CD1c-positive myeloid dendritic cell (primary cell): ENCODE results near the gene NEDD9.
A peak's percentile ranks its signal among the peaks of the same experiment; 100 is the strongest.

Experiments used
- DNase-seq: peaks from one replicate; pipeline ENCODE4 v3.0.0-alpha.2; 2016; ENCODE audit errors: extremely low spot score

NEDD9 gene

GRCh38 chr6:11202513-11203305 lies 29.8 kb downstream of the NEDD9 start:
- DNase-seq, result no peak

- DNase-seq, result no peak
Observed at GRCh38 chr6:11201772-11202512, 30.5 kb downstream of the NEDD9 start.

- DNase-seq, result no peak
Observed at GRCh38 chr6:11201015-11201414, 31.5 kb downstream of the NEDD9 start.

GRCh38 chr6:11200356-11200755 lies 32.1 kb downstream of the NEDD9 start:
- DNase-seq, result no peak

- DNase-seq, result peak; percentile 18
Observed at GRCh38 chr6:11198663-11199603, 33.5 kb downstream of the NEDD9 start.

GRCh38 chr6:11197850-11198249 lies 34.6 kb downstream of the NEDD9 start:
- DNase-seq, result no peak

GRCh38 chr6:11197175-11197536 lies 35.3 kb downstream of the NEDD9 start:
- no peak for DNase-seq

- DNase-seq, result no peak
Observed at GRCh38 chr6:11196511-11197174, 35.8 kb downstream of the NEDD9 start.

- no peak for DNase-seq
Observed at GRCh38 chr6:11194356-11195218, 37.9 kb downstream of the NEDD9 start.

- DNase-seq, result no peak
Observed at GRCh38 chr6:11193434-11193833, 39.0 kb downstream of the NEDD9 start.

GRCh38 chr6:11192167-11192566 lies 40.3 kb downstream of the NEDD9 start:
- DNase-seq, result no peak

GRCh38 chr6:11190625-11191245 lies 41.7 kb downstream of the NEDD9 start:
- no peak for DNase-seq

- DNase-seq, result no peak
Observed at GRCh38 chr6:11189865-11190624, 42.4 kb downstream of the NEDD9 start.

- DNase-seq, result no peak
Observed at GRCh38 chr6:11188161-11188915, 44.1 kb downstream of the NEDD9 start.

- DNase-seq, result no peak
Observed at GRCh38 chr6:11187301-11187700, 45.2 kb downstream of the NEDD9 start.

GRCh38 chr6:11185204-11185842 lies 47.1 kb downstream of the NEDD9 start:
- DNase-seq, result no peak

GRCh38 chr6:11183761-11184362 lies 48.6 kb downstream of the NEDD9 start:
- no peak for DNase-seq
